SK-N-SH (cell line): Measurements from ENCODE around the gene MBD2. TPM values are rescaled to one million over a fixed set of nuclear protein-coding genes. Genes with fewer than 3 reads are reported as not detected.

ENCODE experiments used
- CTCF ChIA-PET: fragments of 300-600, 350-600 bp; formaldehyde crosslinking; extraction: SDS; loops from one replicate; lab custom pipeline; 2021; lab: Yijun Ruan, JAX
- POLR2A ChIA-PET: fragments of 350-600 bp; sonication (Branson Sonifier 250); formaldehyde crosslinking; extraction: SDS; loops from one replicate; lab custom pipeline; 2020; ENCODE audit warnings: antibody characterized with exemption, inconsistent platforms; lab: Yijun Ruan, JAX
- DNase-seq: peaks from one replicate; pipeline ENCODE4 v3.0.0; 2012
- H2AFZ ChIP-seq: fragments of 200-600 bp; sonication (generic); 2 replicates; pipeline ENCODE4 v1.8.1; 2016; ENCODE audit warnings: antibody characterized with exemption, mild to moderate bottlenecking, low read depth
- H3F3A ChIP-seq: fragments of 200-600 bp; sonication (generic); replicated peaks from 2 replicates; pipeline ENCODE3; 2016; ENCODE audit warnings: antibody characterized with exemption, mild to moderate bottlenecking; ENCODE audit not compliant: insufficient read depth
- H3K27ac ChIP-seq, 2 experiments: fragments of 200-500 bp in 1 of 2; fragments of 200-600 bp in 1 of 2; sonication (Bioruptor generic) in 1 of 2; sonication (generic), shearing (Covaris generic) in 1 of 2; 2 replicates each; pipeline versions ENCODE4 v1.5.1 to v1.6.1; 2014 to 2016; ENCODE audit warnings: low read depth in 2 of 2, inconsistent platforms in 1 of 2, low read length in 1 of 2, mild to moderate bottlenecking in 1 of 2, mixed read lengths in 1 of 2
- H3K27me3 ChIP-seq: fragments of 200-600 bp; sonication (generic), shearing (Covaris generic); 2 replicates; pipeline ENCODE4 v1.6.1; 2016; ENCODE audit warnings: mixed run types; ENCODE audit not compliant: insufficient read depth
- H3K36me3 ChIP-seq, 2 experiments: fragments of 200-500 bp in 1 of 2; fragments of 200-600 bp in 1 of 2; sonication (Bioruptor generic) in 1 of 2; sonication (generic) in 1 of 2; replicated peaks in 1 of 2; 2 replicates each; pipeline versions ENCODE3 to v1.5.1; 2014 to 2016; ENCODE audit warnings: low read length in 1 of 2, mild to moderate bottlenecking in 1 of 2; ENCODE audit not compliant: insufficient read depth in 2 of 2, control insufficient read depth in 1 of 2
- H3K4me1 ChIP-seq, 2 experiments: fragments of 200-500 bp in 1 of 2; fragments of 200-600 bp in 1 of 2; sonication (Bioruptor generic) in 1 of 2; sonication (generic), shearing (Covaris generic) in 1 of 2; 2 replicates each; pipeline versions ENCODE4 v1.5.1 to v1.6.1; 2014 to 2016; ENCODE audit warnings: low read depth in 1 of 2, low read length in 1 of 2, mixed run types in 1 of 2; ENCODE audit not compliant: insufficient read depth in 2 of 2, control insufficient read depth in 1 of 2
- H3K4me2 ChIP-seq: fragments of 200-600 bp; sonication (generic), shearing (Covaris generic); 2 replicates; pipeline ENCODE4 v1.6.1; 2017; ENCODE audit warnings: mixed run types
- H3K4me3 ChIP-seq, 2 experiments: fragments of 200-500 bp in 1 of 2; fragments of 200-600 bp in 1 of 2; sonication (Bioruptor generic) in 1 of 2; sonication (generic), shearing (Covaris generic) in 1 of 2; 2 replicates each; pipeline versions ENCODE4 v1.5.1 to v1.8.1; 2014 to 2016; ENCODE audit warnings: low read depth in 2 of 2, inconsistent platforms in 1 of 2, low read length in 1 of 2, mild to moderate bottlenecking in 1 of 2, mixed read lengths in 1 of 2, moderate library complexity in 1 of 2
- H3K79me2 ChIP-seq: fragments of 200-600 bp; sonication (generic); 2 replicates; pipeline ENCODE4 v1.8.1; 2017; ENCODE audit warnings: mild to moderate bottlenecking; ENCODE audit not compliant: insufficient read depth
- H3K9ac ChIP-seq: fragments of 200-600 bp; sonication (generic); 2 replicates; pipeline ENCODE4 v1.6.1; 2017; ENCODE audit warnings: mixed run types
- H3K9me2 ChIP-seq: fragments of 200-600 bp; sonication (generic); 2 replicates; pipeline ENCODE4 v1.6.1; 2017; ENCODE audit warnings: mixed run types
- H3K9me3 ChIP-seq: fragments of 200-600 bp; sonication (generic); 2 replicates; pipeline ENCODE4 v1.6.1; 2017; ENCODE audit warnings: mixed run types, mild to moderate bottlenecking, moderate library complexity
- H4K20me1 ChIP-seq: fragments of 200-600 bp; sonication (generic); 2 replicates; pipeline ENCODE4 v1.6.1; 2017; ENCODE audit warnings: mild to moderate bottlenecking, mixed run types; ENCODE audit not compliant: insufficient read depth
- CTCF ChIP-seq: fragments of 200-600 bp; sonication (generic); IDR thresholded peaks from 2 replicates; pipeline ENCODE4 v1.6.1; 2017; ENCODE audit warnings: antibody characterized with exemption, mild to moderate bottlenecking, moderate library complexity
- ELF1 ChIP-seq: IDR thresholded peaks from 2 replicates; pipeline ENCODE4 v1.4.0; 2012
- FOSL2 ChIP-seq: IDR thresholded peaks from 2 replicates; pipeline ENCODE4 v1.4.0; 2012; ENCODE audit warnings: low read depth, mild to moderate bottlenecking, moderate library complexity, borderline replicate concordance
- GABPA ChIP-seq: IDR thresholded peaks from 2 replicates; pipeline ENCODE4 v1.4.0; 2012; ENCODE audit warnings: low read depth, mild to moderate bottlenecking
- IRF3 ChIP-seq: fragments of 150-350 bp; IDR thresholded peaks from 2 replicates; pipeline ENCODE4 v1.6.1; 2016; ENCODE audit warnings: mild to moderate bottlenecking, low read depth, low read length
- MEF2A ChIP-seq: IDR thresholded peaks from 2 replicates; pipeline ENCODE4 v1.4.0; 2012; ENCODE audit warnings: low read depth, borderline replicate concordance
- MXI1 ChIP-seq: IDR thresholded peaks from 2 replicates; pipeline ENCODE4 v1.6.1; 2012; ENCODE audit warnings: mild to moderate bottlenecking, low read depth, low read length, improper control_type of control experiment
- NFIC ChIP-seq: IDR thresholded peaks from 2 replicates; pipeline ENCODE4 v1.4.0; 2012; ENCODE audit warnings: borderline replicate concordance
- NRF1 ChIP-seq: IDR thresholded peaks from 2 replicates; pipeline ENCODE4 v1.6.1; 2012; ENCODE audit warnings: low read depth, mild to moderate bottlenecking, low read length
- PBX3 ChIP-seq: IDR thresholded peaks from 2 replicates; pipeline ENCODE4; 2012
- POLR2AphosphoS5 ChIP-seq: IDR thresholded peaks from 2 replicates; pipeline ENCODE4 v1.6.1; 2012; ENCODE audit warnings: low read depth, low read length
- RCOR1 ChIP-seq: fragments of 150-350 bp; IDR thresholded peaks from 2 replicates; pipeline ENCODE4 v1.6.1; 2017; ENCODE audit warnings: antibody characterized with exemption, low read length
- REST ChIP-seq: IDR thresholded peaks from 2 replicates; pipeline ENCODE4 v1.6.1; 2012; ENCODE audit warnings: mild to moderate bottlenecking, low read depth, low read length, moderate library complexity
- RFX5 ChIP-seq: IDR thresholded peaks from 2 replicates; pipeline ENCODE4 v1.6.1; 2012; ENCODE audit warnings: mild to moderate bottlenecking, improper control_type of control experiment, low read length
- SIN3A ChIP-seq: IDR thresholded peaks from 2 replicates; pipeline ENCODE4 v1.6.1; 2012; ENCODE audit warnings: low read depth, mild to moderate bottlenecking, low read length, moderate library complexity, borderline replicate concordance
- TAF1 ChIP-seq: IDR thresholded peaks from 2 replicates; pipeline ENCODE4 v1.6.1; 2012; ENCODE audit warnings: low read depth, mild to moderate bottlenecking, low read length, moderate library complexity, borderline replicate concordance
- TCF12 ChIP-seq: IDR thresholded peaks from 2 replicates; pipeline ENCODE4 v1.4.0; 2012
- TEAD4 ChIP-seq: IDR thresholded peaks from 2 replicates; pipeline ENCODE4 v1.4.0; 2012; ENCODE audit warnings: mild to moderate bottlenecking, borderline replicate concordance; ENCODE audit not compliant: insufficient read depth
- YY1 ChIP-seq: IDR thresholded peaks from 2 replicates; pipeline ENCODE4 v1.4.0; 2012; ENCODE audit warnings: low read depth, mild to moderate bottlenecking
- WGBS: methylation state at CpG from one replicate; pipeline ENCODE4 v1.1.6; 2017; ENCODE audit warnings: low lambda C conversion rate; 5-methylcytosine and 5-hydroxymethylcytosine counted together
- polyA plus RNA-seq, 3 experiments: library from polyadenylated mRNA; depleted of rRNA; stranded (reverse); fragments of >200 nt; gene quantifications; 2 replicates each; pipeline ENCODE4 v1.2.3, GENCODE V29; 2012

Gene MBD2
- polyA plus RNA-seq, 1 of the 3 experiments (the other 2 are of a cell fraction): 12.5 TPM

GRCh38 chr18:54238173-54238936 is 13.9 kb upstream of the MBD2 start:
- no peaks in the 10 kb centered on the region for H3K9me3 ChIP-seq
- no peak for DNase-seq
- H3K9me2 ChIP-seq: no peaks in the 10 kb centered on the region
- no peaks in the 10 kb centered on the region for H3K79me2 ChIP-seq
- H3K9ac ChIP-seq: no peak overlapping the region
- CTCF ChIA-PET: no interaction called here
- H3K4me3 ChIP-seq: no peak overlapping the region
- H3K27me3 ChIP-seq: no peaks in the 10 kb centered on the region
- no peak overlapping the region for H3K4me2 ChIP-seq
- H3K36me3 ChIP-seq: no peaks in the 10 kb centered on the region
- no peaks in the 10 kb centered on the region for H4K20me1 ChIP-seq
- H2AFZ ChIP-seq: no peak overlapping the region
- H3K27ac ChIP-seq: no peak overlapping the region
- no peaks in the 10 kb centered on the region for H3K4me1 ChIP-seq
- WGBS: 70% methylated on average over 7 of the region's 7 CpGs
- POLR2A ChIA-PET: interaction anchor here (1.2 kb wide), 1 partner anchor 31 kb away, joined by 3 read pairs; the partner anchor contains the start of gene POLI
- TF ChIP-seq ELF1 (no peak), REST (no peak), POLR2AphosphoS5 (no peak), TEAD4 (no peak), PBX3 (no peak), FOSL2 (no peak), YY1 (no peak), TCF12 (no peak), NRF1 (no peak), RFX5 (no peak)
- no peaks in the 10 kb centered on the region for H3F3A ChIP-seq

GRCh38 chr18:54235871-54236270 is 11.4 kb upstream of the MBD2 start:
- Histone ChIP-seq H3K4me1 (no peaks in the 10 kb centered on the region), H2AFZ (no peak overlapping the region), H3K36me3 (no peaks in the 10 kb centered on the region), H3K9me3 (no peaks in the 10 kb centered on the region), H3K4me2 (no peak overlapping the region), H4K20me1 (no peaks in the 10 kb centered on the region), H3K27ac (no peak overlapping the region), H3F3A (no peaks in the 10 kb centered on the region), H3K4me3 (no peak overlapping the region), H3K79me2 (no peaks in the 10 kb centered on the region), H3K9ac (no peak overlapping the region), H3K9me2 (no peaks in the 10 kb centered on the region), H3K27me3 (no peaks in the 10 kb centered on the region)
- no peak for DNase-seq
- ChIA-PET POLR2A (no interaction called here), CTCF (no interaction called here)
- WGBS: 73% methylated on average over 8 of the region's 8 CpGs
- TF ChIP-seq CTCF (no peak), TAF1 (no peak), PBX3 (no peak), TCF12 (no peak), POLR2AphosphoS5 (no peak), IRF3 (no peak), MXI1 (no peak), ELF1 (no peak), NFIC (no peak), FOSL2 (no peak), GABPA (no peak), SIN3A (no peak), RCOR1 (no peak), RFX5 (no peak), MEF2A (no peak)
